Stimulated activated CD4-positive, alpha-beta T cell treated with anti-CD3 and anti-CD28 coated beads, Interleukin-1b, Interleukin-23, amount 100 ng/mL, for 48 hours (primary cell): ENCODE results near the gene TTPAL.

ENCODE experiments used
- DNase-seq: peaks from one replicate; pipeline ENCODE4 v3.0.0-alpha.2; 2020

TTPAL gene

GRCh38 chr20:44500221-44500620 lies 24.5 kb downstream of the TTPAL start:
- DNase-seq = no peak

- no peak for DNase-seq
These were observed 25.8 kb downstream of the TTPAL start for GRCh38 chr20:44501448-44501847.

GRCh38 chr20:44502968-44503367 lies 27.3 kb downstream of the TTPAL start:
- DNase-seq = no peak

- no peak for DNase-seq
These were observed 29.0 kb downstream of the TTPAL start for GRCh38 chr20:44504402-44505307.

GRCh38 chr20:44509762-44510161 lies 34.1 kb downstream of the TTPAL start:
- DNase-seq = no peak

- no peak for DNase-seq
These were observed 38.2 kb downstream of the TTPAL start for GRCh38 chr20:44513871-44514270.

- no peak for DNase-seq
These were observed 40.8 kb downstream of the TTPAL start for GRCh38 chr20:44516491-44516890.

GRCh38 chr20:44517454-44517853 lies 41.8 kb downstream of the TTPAL start:
- DNase-seq = no peak

- DNase-seq = no peak
These were observed 42.6 kb downstream of the TTPAL start for GRCh38 chr20:44518248-44518647.

GRCh38 chr20:44520881-44521280 lies 45.2 kb downstream of the TTPAL start:
- DNase-seq = no peak

- DNase-seq = peak; percentile 96
These were observed 46.1 kb downstream of the TTPAL start, which contains the start of gene SERINC3 for GRCh38 chr20:44521484-44522481. Gene SERINC3 (minus strand): TSS chr20:44522070. CDS start chr20:44521951, 119 bp downstream.

GRCh38 chr20:44522841-44523240 lies 47.2 kb downstream of the TTPAL start:
- DNase-seq = no peak

- DNase-seq = no peak
These were observed 48.1 kb downstream of the TTPAL start for GRCh38 chr20:44523746-44524145.

GRCh38 chr20:44526129-44526528 lies 50.5 kb downstream of the TTPAL start:
- no peak for DNase-seq

GRCh38 chr20:44527716-44528199 lies 52.1 kb downstream of the TTPAL start:
- no peak for DNase-seq

GRCh38 chr20:44528309-44528708 lies 52.6 kb downstream of the TTPAL start:
- no peak for DNase-seq

- no peak for DNase-seq
These were observed 56.7 kb downstream of the TTPAL start for GRCh38 chr20:44532259-44532980.

GRCh38 chr20:44532981-44533331 lies 57.3 kb downstream of the TTPAL start:
- DNase-seq = no peak

- DNase-seq = no peak
These were observed 58.3 kb downstream of the TTPAL start for GRCh38 chr20:44533928-44534327.

- no peak for DNase-seq
These were observed 60.5 kb downstream of the TTPAL start for GRCh38 chr20:44536175-44536574.

- no peak for DNase-seq
These were observed 62.3 kb downstream of the TTPAL start for GRCh38 chr20:44537993-44538392.

GRCh38 chr20:44540834-44541233 lies 65.2 kb downstream of the TTPAL start:
- no peak for DNase-seq

GRCh38 chr20:44541992-44542391 lies 66.3 kb downstream of the TTPAL start:
- DNase-seq = no peak
